NCI-H187 treated with DMSO at 0.1 percent for 48 hours (cell line): ENCODE data around the gene SLC45A2.
"Not testable (repeated sequence)": the region's sequence is repeated elsewhere in the genome, so short reads cannot be mapped to it uniquely, and the experiment has no call there.

ENCODE experiments used
- DNase-seq: peaks from one replicate; lab custom pipeline; 2025; lab: John Stamatoyannopoulos, UW

SLC45A2 gene, protein sequence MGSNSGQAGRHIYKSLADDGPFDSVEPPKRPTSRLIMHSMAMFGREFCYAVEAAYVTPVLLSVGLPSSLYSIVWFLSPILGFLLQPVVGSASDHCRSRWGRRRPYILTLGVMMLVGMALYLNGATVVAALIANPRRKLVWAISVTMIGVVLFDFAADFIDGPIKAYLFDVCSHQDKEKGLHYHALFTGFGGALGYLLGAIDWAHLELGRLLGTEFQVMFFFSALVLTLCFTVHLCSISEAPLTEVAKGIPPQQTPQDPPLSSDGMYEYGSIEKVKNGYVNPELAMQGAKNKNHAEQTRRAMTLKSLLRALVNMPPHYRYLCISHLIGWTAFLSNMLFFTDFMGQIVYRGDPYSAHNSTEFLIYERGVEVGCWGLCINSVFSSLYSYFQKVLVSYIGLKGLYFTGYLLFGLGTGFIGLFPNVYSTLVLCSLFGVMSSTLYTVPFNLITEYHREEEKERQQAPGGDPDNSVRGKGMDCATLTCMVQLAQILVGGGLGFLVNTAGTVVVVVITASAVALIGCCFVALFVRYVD

DNA sequence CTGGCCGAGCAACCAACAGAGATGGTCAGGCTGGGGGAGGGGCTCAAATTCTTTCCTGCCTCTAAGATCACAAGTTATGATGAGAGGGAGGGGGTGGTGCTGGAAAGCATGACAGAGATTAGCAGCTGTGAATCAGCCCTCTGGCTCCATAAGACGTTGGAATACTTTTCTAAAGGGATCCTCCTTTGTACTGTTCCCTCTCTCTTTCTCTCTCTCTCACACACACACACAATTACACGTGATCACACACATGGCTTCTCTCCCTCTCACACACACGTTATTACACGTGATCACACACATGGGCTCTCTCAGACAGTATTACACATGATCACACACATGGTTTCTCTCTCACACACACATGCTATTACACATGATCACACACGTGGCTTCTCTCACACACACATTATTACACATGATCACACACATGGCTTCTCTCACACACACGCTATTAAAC, at the start of gene SLC45A2:
TSS of gene SLC45A2 (minus strand) at position 23 of the 454 bp plus-strand sequence. CDS start 110 bp downstream, outside the sequence.
- no peak for DNase-seq

DNA sequence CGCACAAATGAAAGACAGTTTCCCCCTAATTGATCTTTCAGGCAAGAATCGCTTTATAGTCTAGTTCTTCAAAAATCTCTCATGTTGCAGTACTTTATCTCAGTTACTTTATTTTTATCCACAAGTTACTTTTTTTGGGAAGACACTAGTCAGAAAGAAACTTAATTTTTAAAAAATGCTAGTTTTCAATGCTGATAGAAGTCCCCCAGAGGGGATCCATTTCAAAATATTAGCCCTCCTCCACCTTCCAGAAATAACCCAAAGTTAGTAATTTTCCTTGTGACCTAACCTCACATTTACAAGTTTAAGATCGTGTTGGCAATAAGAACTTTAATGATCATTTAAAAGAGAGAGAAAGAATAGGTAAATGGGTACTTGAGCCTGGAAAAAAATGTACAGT, 47.5 kb upstream of the SLC45A2 start:
- DNase-seq, result no peak

DNA sequence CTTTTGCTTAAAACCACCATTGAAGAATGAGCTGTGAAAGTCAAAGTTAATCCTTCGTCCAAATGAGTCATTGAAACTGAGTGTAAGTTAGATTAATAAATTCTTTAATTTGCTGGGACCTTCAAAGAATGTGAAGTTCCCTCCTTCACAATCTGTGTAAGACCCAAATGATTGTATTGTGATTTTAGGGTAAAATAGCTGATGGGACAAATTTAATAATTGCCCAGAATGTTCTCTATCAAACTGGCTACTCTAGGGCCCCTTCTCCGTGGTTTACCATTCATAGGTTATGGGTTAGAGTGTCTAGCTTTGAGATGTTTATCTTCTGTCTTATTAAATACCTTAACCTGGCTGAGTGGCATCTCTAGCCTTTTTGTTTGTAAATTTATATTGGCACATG, 46.6 kb upstream of the SLC45A2 start:
- DNase-seq, result no peak

DNA sequence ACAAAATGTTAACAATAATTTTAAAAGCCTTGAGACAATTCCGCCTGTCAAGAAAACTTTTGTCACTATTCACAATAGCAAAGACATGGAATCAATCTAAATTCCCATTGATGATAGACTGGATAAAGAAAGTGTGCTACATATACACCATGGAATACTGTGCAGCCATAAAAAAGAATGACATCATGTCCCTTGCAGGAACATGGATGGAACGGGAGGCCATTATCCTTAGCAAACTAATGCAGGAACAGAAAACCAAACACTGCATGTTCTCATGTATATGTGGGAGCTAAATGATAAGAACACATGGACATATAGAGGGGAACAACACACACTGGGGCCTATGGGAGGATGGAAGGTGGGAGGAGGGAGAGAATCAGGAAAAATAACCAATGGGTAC, 46.1 kb upstream of the SLC45A2 start:
- not testable (repeated sequence) for DNase-seq

DNA sequence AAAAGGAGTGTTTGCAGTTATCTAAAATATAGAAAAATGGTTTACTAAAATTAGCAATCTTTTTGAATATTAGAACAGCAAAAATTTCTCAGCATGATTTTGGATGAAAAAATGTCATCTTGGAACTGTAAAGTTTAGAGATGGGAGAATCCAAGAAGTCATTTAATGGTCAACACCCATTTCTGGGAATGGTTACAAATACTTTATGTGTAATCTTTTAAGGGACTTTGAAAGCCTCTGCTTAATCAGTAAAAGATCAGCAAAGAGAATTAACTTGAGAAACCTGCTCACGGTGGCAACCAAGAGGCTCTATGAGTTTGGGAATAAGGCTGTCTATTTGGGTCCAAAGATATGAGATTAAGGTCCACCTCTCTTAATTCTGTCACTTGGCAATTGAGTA, 45.6 kb upstream of the SLC45A2 start:
- DNase-seq, result no peak

DNA sequence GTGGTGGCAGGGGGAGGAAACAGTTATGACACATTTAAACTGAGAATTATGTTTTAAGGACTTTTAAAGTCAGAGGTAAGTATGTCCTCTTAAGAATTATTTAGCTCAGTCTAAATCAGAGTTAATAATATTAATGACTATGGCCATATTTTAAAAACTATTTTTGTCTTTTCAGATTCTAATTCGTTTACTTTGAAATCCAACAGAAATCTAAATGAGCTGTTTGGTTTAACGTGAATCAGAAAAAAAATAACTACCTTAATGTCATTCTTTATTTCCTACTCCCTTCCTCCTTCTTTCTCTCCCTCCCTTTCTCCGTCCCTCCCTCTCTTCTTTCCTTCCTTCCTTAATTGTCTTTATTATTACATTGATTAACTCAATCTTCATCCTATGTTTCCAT, 43.9 kb upstream of the SLC45A2 start:
- DNase-seq, result no peak

DNA sequence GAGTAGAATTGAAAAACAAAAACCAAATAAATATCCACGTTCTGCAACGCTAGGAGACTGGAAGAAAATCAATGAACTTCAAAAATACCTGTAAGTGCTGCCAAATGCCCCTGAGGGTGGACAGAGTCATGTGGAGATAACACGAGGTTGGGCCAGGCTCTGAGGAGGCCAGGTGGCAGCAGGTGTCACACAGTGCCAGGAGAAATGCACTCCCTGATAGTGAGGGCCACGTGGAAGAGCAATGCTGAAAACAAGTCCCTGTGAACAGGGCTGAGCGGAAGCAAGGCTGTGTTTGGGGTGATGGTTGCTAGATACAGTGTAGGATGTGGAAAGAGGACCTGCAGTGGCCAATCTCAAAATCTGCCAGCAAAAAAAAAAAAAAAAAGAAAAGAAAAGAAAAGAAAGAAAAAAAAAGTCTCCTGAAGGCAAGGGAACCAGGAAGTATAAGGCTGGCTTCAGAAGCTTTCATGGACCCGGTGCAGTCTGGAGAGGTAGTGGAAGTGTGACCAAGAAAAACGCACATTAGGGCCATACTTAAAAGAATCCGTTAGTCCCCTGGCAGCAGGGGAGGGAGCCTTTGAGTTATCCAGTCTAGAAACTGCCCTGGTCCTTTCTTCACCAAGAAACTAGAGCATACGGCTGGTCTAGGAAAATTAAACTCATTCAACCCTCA, 41.7 kb upstream of the SLC45A2 start:
- DNase-seq, result no peak

DNA sequence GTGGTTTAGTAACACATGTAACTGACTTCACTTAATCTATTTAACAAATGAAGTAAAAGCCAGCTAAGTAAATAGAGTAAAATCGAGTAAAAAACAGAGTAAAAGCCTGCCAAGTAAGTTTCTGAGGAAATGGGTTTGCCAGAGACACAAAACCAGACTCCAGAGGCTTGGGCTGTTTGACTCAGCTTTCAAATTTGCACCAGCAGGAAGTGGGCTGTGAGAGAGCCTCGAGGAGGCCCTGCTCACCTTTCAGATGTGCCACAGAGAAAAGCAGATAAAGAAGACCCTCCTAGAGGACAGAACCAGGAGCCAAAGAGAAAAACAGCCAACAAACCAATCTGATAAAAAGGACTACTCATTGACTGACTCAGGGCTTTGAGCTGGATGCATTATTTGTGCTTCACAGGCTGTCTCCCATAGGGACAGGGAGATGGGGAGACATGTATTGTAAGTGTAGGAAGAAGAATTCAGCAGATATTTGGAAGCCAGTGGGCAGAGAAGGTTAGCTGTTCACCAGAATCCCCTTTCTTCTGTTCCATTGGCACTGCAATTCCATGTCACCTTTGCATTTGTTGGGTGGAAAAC, 37.7 kb upstream of the SLC45A2 start:
- DNase-seq, result no peak

DNA sequence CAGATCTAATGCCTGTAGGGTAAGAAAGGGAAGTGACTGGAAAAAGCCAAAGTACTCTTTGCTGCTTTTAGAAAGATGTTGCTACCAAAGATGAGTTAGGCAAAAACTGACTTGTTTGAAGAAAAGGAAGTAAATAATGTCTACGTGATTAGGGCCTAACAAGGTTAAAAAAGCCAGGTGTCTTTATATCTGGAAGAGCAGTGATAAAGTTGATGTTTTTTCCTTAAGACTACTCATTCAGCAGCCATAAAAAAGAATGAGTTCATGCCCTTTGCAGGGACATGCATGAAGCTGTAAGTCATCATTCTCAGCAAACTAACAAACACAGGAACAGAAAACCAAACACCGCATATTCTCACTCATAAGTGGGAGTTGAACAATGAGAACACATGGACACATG, 36.8 kb upstream of the SLC45A2 start:
- DNase-seq, result no peak

DNA sequence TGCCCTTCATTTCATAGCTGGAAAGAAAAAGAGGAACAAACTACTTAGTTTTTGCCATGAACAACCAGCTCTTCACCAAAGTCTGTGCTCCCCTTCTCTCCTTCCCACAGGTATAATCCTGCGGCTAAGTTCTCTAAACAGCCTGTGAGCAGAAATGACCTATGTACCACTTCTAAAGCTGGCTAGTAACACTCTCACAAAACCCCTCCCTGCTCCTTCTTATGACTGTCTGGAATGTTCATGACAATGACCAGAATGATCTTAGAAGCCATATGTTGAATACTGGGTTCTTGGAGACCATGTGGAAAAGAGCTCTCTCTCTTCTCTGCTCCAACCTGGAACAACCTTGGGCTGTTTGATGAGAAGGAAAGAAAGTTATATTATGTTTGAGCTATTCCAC, 36.2 kb upstream of the SLC45A2 start:
- no peak for DNase-seq

DNA sequence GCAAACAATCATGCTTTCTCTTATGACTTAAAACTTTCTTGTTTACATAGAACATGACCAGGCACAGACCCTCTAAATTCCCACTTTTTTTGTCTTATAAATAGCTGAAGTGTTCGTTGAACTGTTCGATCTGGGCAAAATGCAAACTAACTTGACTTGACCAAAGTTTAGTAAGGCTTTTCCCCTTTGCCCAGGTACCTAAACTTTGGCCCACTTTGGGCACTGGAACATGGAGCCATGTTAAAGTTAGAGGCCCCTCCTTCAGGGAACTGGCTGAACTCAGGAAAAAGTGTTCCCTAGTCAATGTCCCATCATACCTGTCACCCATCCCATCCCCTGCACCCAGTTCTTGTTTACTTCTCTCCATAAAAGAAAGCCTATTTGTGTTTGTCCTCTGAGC, 32.8 kb upstream of the SLC45A2 start:
- DNase-seq, result no peak

DNA sequence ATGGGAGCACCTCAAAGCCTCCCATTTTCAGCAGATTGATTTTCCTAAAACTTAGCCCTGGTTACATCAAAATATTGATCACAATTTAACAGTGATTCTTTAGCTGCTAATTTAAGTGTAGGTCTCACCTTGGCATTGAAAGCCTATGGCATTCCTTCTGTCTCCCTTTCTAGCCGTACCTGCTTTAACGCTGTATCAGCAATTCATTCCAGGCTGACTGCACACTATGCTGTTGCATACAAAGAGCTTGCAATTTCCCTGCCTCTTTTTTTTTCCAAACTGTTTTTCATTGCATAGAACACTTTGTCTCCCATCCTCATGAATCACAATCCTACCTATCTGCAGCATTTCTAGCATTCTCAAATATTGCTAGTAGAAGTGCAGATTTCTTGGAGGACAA, 32.3 kb upstream of the SLC45A2 start:
- DNase-seq, result no peak

DNA sequence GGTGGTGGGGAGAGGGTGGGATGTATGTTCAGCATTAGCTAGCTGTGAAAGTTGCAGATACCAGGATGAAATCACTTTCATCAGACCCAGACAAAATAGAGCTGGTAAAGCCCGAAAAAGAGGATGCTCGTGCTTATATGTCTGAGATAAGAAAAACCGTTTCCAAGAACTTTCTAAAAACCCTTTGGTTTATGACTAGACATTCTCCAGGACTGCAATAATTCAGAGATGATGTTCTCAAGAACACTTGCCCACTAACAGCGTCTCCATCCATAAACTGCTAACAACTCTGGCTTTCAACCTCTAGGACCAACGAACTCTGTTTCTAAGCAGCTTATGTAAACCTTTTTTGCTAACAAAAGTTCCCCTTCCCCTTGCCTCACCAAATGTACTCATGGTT, 31.7 kb upstream of the SLC45A2 start:
- DNase-seq, result no peak

DNA sequence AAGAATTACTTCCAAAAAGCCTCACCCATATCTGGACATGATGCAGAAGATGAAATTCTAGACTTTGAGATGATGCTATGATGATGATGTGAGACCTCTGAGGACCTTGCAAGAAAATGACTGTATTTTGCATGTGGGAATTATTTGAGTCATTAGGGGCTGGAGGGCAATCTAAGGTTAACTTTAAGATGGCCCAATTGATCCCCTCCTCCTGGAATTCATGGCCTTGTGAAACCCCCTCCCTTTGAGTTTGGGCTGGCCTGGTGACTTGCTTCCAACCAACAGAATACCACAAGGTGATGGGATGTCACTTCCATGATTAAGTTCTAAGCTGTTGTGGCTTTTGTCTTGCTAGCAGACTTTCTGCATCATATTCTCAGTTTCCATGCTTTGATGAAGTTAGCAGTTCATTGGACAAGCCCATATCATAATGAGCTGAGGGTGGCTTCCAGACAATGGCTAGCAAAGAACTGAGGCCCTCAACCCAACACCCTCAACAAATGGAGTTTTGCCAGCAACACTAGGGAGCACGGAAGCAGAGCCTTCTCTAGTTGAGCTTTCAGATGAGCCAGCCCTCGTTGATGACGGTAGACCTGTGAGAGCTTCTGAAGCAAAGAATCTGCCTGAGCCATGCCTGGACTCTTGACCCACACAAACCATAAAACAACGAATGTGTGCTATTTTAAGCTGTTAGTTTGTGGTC, 30.8 kb upstream of the SLC45A2 start:
- DNase-seq, result no peak

DNA sequence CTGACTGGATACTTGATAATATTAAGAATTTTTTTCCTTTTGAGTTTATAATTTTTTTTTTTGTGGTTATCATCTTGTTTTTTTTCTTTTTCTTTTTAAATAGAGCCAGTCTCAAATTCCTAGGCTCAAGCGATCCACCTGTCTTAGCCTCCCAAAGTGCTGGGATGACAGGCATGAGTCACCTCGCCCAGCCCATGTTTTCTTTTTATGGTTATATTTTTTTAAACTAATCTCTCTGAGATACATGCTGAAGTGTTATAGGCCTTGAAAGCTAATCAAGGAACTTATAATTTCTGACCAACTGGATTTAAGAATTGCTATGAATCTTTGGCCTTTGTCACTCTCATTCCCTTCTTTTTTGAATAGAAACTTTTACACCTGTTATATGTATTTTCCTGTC, 30.1 kb upstream of the SLC45A2 start:
- no peak for DNase-seq

DNA sequence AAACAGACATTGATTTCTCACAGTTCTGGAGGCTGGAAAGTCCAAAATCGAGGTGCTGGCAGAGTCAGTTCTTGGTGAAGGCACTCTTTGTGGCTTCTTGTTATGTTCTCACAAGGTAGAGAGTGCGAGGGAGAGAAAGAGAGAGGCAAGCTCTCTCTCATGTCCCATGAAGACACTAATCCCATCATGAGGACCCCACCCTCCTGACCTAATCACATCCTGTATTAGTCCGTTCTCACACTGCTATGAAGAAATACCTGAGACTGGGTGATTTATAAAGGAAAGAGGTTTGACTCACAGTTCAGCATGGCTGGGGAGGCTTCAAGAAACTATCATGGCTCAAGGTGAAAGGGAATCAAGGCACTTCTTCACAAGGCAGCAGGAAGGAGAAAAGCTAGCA, 29.1 kb upstream of the SLC45A2 start:
- no peak for DNase-seq

DNA sequence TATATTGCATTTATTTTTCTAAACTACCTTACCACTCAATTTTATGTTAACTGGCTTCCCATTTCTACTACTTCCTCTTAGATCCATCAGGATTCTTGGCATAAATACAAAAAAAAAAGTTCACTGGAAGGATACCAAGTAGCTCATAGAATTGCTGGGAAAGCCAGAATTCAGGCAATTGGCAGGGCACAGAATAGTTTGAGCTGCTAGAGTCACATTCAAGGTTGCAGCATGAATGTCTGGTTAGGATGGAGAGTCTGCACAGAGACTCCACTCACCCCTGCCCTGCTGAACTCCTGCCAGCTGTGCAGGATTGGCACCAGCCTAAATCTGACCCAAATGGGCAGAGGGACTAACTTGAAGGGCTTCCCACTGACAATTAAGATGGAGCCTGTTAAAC, 28.3 kb upstream of the SLC45A2 start:
- DNase-seq, result no peak

DNA sequence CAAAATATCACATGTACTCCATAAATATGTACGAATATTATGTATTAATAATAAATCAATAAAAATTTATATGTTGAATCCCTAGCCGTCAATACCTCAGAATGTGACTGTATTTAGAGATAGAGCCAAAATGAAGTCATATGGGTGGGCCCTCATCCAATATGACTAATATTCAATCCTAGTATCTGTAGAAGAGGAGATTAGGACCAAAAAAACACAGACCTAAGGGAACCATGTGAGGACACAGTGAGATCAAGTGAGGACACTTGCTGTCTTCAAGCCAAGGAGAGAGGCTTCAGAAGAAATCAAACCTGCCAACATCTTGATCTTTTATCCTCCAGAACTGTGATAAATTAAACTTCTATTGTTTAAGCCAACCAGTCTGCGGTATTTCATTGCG, 27.0 kb upstream of the SLC45A2 start:
- no peak for DNase-seq

DNA sequence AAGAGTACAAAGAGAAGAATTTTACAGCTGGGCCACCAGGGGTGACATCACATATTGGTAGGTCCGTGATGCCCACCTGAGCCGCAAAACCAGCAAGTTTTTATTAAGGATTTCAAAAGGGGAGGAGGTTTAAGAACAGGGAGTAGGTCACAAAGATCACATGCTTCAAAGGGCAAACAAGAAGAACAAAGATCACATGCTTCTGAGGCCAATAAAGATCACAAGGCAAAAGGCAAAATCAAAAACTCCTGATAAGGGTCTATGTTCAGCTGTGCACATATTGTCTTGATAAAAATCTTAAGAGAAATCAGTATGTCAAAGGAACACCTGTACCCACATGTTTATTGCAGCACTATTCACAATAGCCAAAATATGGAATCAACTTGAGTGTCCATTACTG, 25.7 kb upstream of the SLC45A2 start:
- not testable (repeated sequence) for DNase-seq

DNA sequence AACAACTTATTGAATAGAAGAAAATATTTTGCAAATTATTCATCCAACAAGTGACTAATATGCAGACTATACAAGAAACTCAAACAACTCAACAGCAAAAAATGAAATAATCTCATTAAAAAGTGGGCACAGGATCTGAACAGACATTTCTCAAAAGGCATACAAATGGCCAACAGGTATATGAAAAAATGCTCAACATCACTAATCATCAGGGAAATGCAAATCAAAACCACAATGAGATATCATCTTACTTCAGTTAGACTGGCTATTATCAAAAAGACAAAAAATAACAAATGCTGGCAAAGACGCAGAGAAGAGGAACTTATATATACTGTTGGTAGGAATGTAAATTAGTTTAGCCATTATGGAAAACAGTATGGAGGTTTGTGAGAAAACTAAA, 25.1 kb upstream of the SLC45A2 start:
- no peak for DNase-seq

DNA sequence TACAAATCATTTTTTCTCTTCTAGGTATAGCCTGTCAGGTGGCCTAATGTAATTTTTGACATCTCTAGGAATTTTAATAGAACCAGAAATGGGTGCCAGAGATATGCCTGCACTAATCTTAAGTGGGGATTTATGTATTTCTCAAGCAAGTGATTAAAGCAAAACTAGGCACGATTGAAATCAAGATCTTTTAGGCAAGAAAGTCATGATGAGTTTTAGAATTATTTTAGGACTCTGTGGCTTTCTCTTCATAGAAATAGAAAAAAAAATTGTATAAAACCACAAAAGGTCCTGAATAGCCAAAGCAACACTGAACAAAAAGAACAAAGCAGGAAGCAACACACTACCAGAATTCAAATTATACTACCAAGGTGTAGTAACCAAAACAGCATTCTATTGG, 24.3 kb upstream of the SLC45A2 start:
- no peak for DNase-seq
